Stimulated activated CD8-positive, alpha-beta memory T cell treated with anti-CD3 and anti-CD28 coated beads, Interleukin-15, amount 100 ng/mL, for 1 hour (primary cell): ENCODE data around the gene CYP39A1.
A peak's percentile ranks its signal among the peaks of the same experiment; 100 is the strongest.

Source experiments
- DNase-seq: peaks from one replicate; pipeline ENCODE4 v3.0.0-alpha.2; 2020; ENCODE audit warnings: low read depth

CYP39A1 gene

GRCh38 chr6:46652603-46653438, at the start of gene CYP39A1, which contains the start of gene SLC25A27:
CYP39A1 (minus strand) TSS chr6:46652818; CDS start chr6:46652582, 236 bp downstream.
SLC25A27 (plus strand) TSS chr6:46652975; CDS start chr6:46653193, 218 bp downstream.
- DNase-seq: peak; percentile 59

- DNase-seq: no peak
Observed at GRCh38 chr6:46699970-46700369, 47.4 kb upstream of the CYP39A1 start.

GRCh38 chr6:46690911-46691451, 38.4 kb upstream of the CYP39A1 start:
- DNase-seq: no peak

GRCh38 chr6:46690141-46690755, 37.6 kb upstream of the CYP39A1 start:
- no peak for DNase-seq

GRCh38 chr6:46689657-46690056, 37.0 kb upstream of the CYP39A1 start:
- DNase-seq: no peak

GRCh38 chr6:46688966-46689335, 36.3 kb upstream of the CYP39A1 start:
- DNase-seq: no peak

GRCh38 chr6:46688117-46688965, 35.7 kb upstream of the CYP39A1 start:
- no peak for DNase-seq

- DNase-seq: no peak
Observed at GRCh38 chr6:46687619-46688097, 35.0 kb upstream of the CYP39A1 start, which contains the start of gene TDRD6. TDRD6 (plus strand) TSS chr6:46687885; CDS start chr6:46688129, 244 bp downstream.

GRCh38 chr6:46684771-46685170, 32.2 kb upstream of the CYP39A1 start:
- DNase-seq: no peak

GRCh38 chr6:46677314-46677654, 24.7 kb upstream of the CYP39A1 start:
- no peak for DNase-seq

- no peak for DNase-seq
Observed at GRCh38 chr6:46676604-46677313, 24.1 kb upstream of the CYP39A1 start.

GRCh38 chr6:46674410-46674809, 21.8 kb upstream of the CYP39A1 start:
- DNase-seq: no peak

GRCh38 chr6:46667377-46667776, 14.8 kb upstream of the CYP39A1 start:
- DNase-seq: no peak

- DNase-seq: no peak
Observed at GRCh38 chr6:46661483-46661882, 8.9 kb upstream of the CYP39A1 start.

GRCh38 chr6:46657642-46658041, 5.0 kb upstream of the CYP39A1 start:
- DNase-seq: no peak

GRCh38 chr6:46655803-46656202, 3.2 kb upstream of the CYP39A1 start:
- no peak for DNase-seq

GRCh38 chr6:46653439-46654195, 999 bp upstream of the CYP39A1 start:
- no peak for DNase-seq

- DNase-seq: no peak
Observed at GRCh38 chr6:46652232-46652602, 401 bp downstream of the CYP39A1 start.

GRCh38 chr6:46651816-46652215, 802 bp downstream of the CYP39A1 start:
- DNase-seq: no peak

- DNase-seq: no peak
Observed at GRCh38 chr6:46651006-46651405, 1.6 kb downstream of the CYP39A1 start.
